Posterior vena cava (tissue), 2 donors: ENCODE measurements around the gene SLC25A13. TPM values are rescaled to one million over a fixed set of nuclear protein-coding genes. Genes with fewer than 3 reads are reported as not detected.

ENCODE experiments used
- DNase-seq: peaks from one replicate; pipeline ENCODE4 v3.0.0-alpha.2; 2020; ENCODE audit warnings: low spot score
- intact Hi-C, 2 donors: fragments of 100-400 bp; cut with DNase I; formaldehyde crosslinking; loops; one replicate each; pipeline versions ENCODE4 v1.14.1 to v1.14.2; 2022 to 2023
- total RNA-seq, 2 donors: library from RNA; stranded (reverse); fragmentation: NEBNext Ultra II Directional; extraction: Animal tissue kit (Norgen Biotek cat#: 25700); gene quantifications; one replicate each; pipeline ENCODE4 v1.2.1, GENCODE V29; 2021
- donor health status: DM: yes; HTN: yes; CAD: no.
- donor health status: DM: yes; HTN: yes; CAD: no.

The SLC25A13 gene
- total RNA-seq, 2 donors from 2014 or later: 26.4 to 27.3 TPM

- DNase-seq: no peak
- intact Hi-C loops: loop anchor here in 1 of 2 donors (10.0 kb wide), 1 partner anchor 661 kb away; no protein-coding TSS in a partner anchor
Measured at GRCh38 chr7:96224073-96224472, 97.8 kb downstream of the SLC25A13 start.

GRCh38 chr7:96221888-96222287 lies 100.0 kb downstream of the SLC25A13 start:
- intact Hi-C loops: loop anchor here in 1 of 2 donors (10.0 kb wide), 1 partner anchor 663 kb away; no protein-coding TSS in a partner anchor
- no peak for DNase-seq

- no peak for DNase-seq
- intact Hi-C loops: loop anchor here in 1 of 2 donors (10.0 kb wide), 1 partner anchor 665 kb away; no protein-coding TSS in a partner anchor
Measured at GRCh38 chr7:96219378-96220130, 102.3 kb downstream of the SLC25A13 start.

GRCh38 chr7:96218664-96219243 lies 103.1 kb downstream of the SLC25A13 start:
- DNase-seq: no peak
- intact Hi-C loops: no loop called here

GRCh38 chr7:96217147-96217546 lies 104.8 kb downstream of the SLC25A13 start:
- intact Hi-C loops: no loop called here
- no peak for DNase-seq

- no peak for DNase-seq
- intact Hi-C loops: no loop called here
Measured at GRCh38 chr7:96216373-96216772, 105.5 kb downstream of the SLC25A13 start.

- no peak for DNase-seq
- intact Hi-C loops: no loop called here
Measured at GRCh38 chr7:96212474-96212873, 109.4 kb downstream of the SLC25A13 start.

GRCh38 chr7:96211954-96212353 lies 109.9 kb downstream of the SLC25A13 start:
- intact Hi-C loops: no loop called here
- no peak for DNase-seq

- no peak for DNase-seq
- intact Hi-C loops: no loop called here
Measured at GRCh38 chr7:96205665-96206064, 116.2 kb downstream of the SLC25A13 start.

GRCh38 chr7:96204601-96205000 lies 117.3 kb downstream of the SLC25A13 start:
- intact Hi-C loops: no loop called here
- no peak for DNase-seq

GRCh38 chr7:96203786-96204185 lies 118.1 kb downstream of the SLC25A13 start:
- intact Hi-C loops: no loop called here

GRCh38 chr7:96202102-96202501 lies 119.8 kb downstream of the SLC25A13 start:
- intact Hi-C loops: no loop called here
- DNase-seq: no peak

More at GRCh38 chr7:96203786-96204185, 118.1 kb downstream of the SLC25A13 start:
- DNase-seq: no peak

GRCh38 chr7:96200740-96201139 lies 121.2 kb downstream of the SLC25A13 start:
- DNase-seq: no peak
- intact Hi-C loops: no loop called here

GRCh38 chr7:96199421-96199820 lies 122.5 kb downstream of the SLC25A13 start:
- intact Hi-C loops: no loop called here
- DNase-seq: no peak

- intact Hi-C loops: no loop called here
- no peak for DNase-seq
Measured at GRCh38 chr7:96198047-96198636, 123.8 kb downstream of the SLC25A13 start.

- no peak for DNase-seq
- intact Hi-C loops: no loop called here
Measured at GRCh38 chr7:96196676-96197075, 125.2 kb downstream of the SLC25A13 start.

- intact Hi-C loops: no loop called here
Measured at GRCh38 chr7:96189129-96189820, 132.6 kb downstream of the SLC25A13 start.

GRCh38 chr7:96188591-96188991 lies 133.3 kb downstream of the SLC25A13 start:
- intact Hi-C loops: no loop called here
- no peak for DNase-seq

More at GRCh38 chr7:96189129-96189820, 132.6 kb downstream of the SLC25A13 start:
- DNase-seq: no peak

GRCh38 chr7:96188174-96188581 lies 133.7 kb downstream of the SLC25A13 start:
- intact Hi-C loops: no loop called here
- no peak for DNase-seq

- DNase-seq: no peak
- intact Hi-C loops: no loop called here
Measured at GRCh38 chr7:96187735-96188134, 134.2 kb downstream of the SLC25A13 start.
